Astrocyte (in vitro differentiated cells and primary cell): ENCODE data around the gene FSTL3. TPM values are rescaled to one million over a fixed set of nuclear protein-coding genes. Genes with fewer than 3 reads are reported as not detected.
A peak's percentile ranks its signal among the peaks of the same experiment; 100 is the strongest.

Experiments
- DNase-seq: peaks from one replicate; pipeline ENCODE4 v3.0.0-alpha.2; 2010; ENCODE audit warnings: low read depth
- FAIRE-seq: peaks from 2 replicates; lab custom pipeline; 2011; peaks lifted over from hg19 to GRCh38; lab: Jason Lieb, UNC
- H2AFZ ChIP-seq: 2 replicates; pipeline ENCODE4 v1.6.0; 2012; ENCODE audit warnings: low read depth, low read length, inconsistent platforms
- H3K27ac ChIP-seq: 2 replicates; pipeline ENCODE4 v1.5.1; 2011; ENCODE audit warnings: low read depth, low read length, inconsistent platforms
- H3K27me3 ChIP-seq: 2 replicates; pipeline ENCODE4 v1.6.0; 2011; ENCODE audit warnings: low read length, inconsistent platforms; ENCODE audit not compliant: insufficient read depth
- H3K36me3 ChIP-seq: 2 replicates; pipeline ENCODE4 v1.5.1; 2011; ENCODE audit warnings: low read length, inconsistent platforms; ENCODE audit not compliant: insufficient read depth
- H3K4me1 ChIP-seq: 2 replicates; pipeline ENCODE4 v1.5.1; 2011; ENCODE audit warnings: low read length, inconsistent platforms; ENCODE audit not compliant: insufficient read depth
- H3K4me2 ChIP-seq: 2 replicates; pipeline ENCODE4 v1.6.0; 2012; ENCODE audit warnings: low read length, inconsistent platforms
- H3K4me3 ChIP-seq: 2 replicates; pipeline ENCODE4 v1.5.1; 2011; ENCODE audit warnings: low read depth, mild to moderate bottlenecking, low read length, inconsistent platforms; ENCODE audit not compliant: insufficient read depth
- H3K79me2 ChIP-seq: 2 replicates; pipeline ENCODE4 v1.6.0; 2012; ENCODE audit warnings: mild to moderate bottlenecking, low read length, inconsistent platforms; ENCODE audit not compliant: insufficient read depth
- H3K9ac ChIP-seq: 2 replicates; pipeline ENCODE4 v1.6.0; 2012; ENCODE audit warnings: mild to moderate bottlenecking, low read length, inconsistent platforms
- H3K9me3 ChIP-seq: 2 replicates; pipeline ENCODE4 v1.5.1; 2012; ENCODE audit warnings: low read depth, mild to moderate bottlenecking, low read length, inconsistent platforms; ENCODE audit not compliant: insufficient read depth
- H4K20me1 ChIP-seq: 2 replicates; pipeline ENCODE4 v1.6.0; 2012; ENCODE audit warnings: low read length, inconsistent platforms; ENCODE audit not compliant: insufficient read depth
- H3K27ac Mint-ChIP-seq: one replicate; pipeline ENCODE4 v1.8.0; 2021; ENCODE audit warnings: mild to moderate bottlenecking, mixed read lengths; ENCODE audit not compliant: unreplicated experiment
- H3K27me3 Mint-ChIP-seq: one replicate; pipeline ENCODE4 v1.8.0; 2021; ENCODE audit warnings: low read depth, mixed read lengths; ENCODE audit not compliant: unreplicated experiment
- H3K36me3 Mint-ChIP-seq: one replicate; pipeline ENCODE4 v1.8.0; 2021; ENCODE audit warnings: low read depth, mixed read lengths; ENCODE audit not compliant: unreplicated experiment
- H3K4me1 Mint-ChIP-seq: one replicate; pipeline ENCODE4 v1.8.0; 2021; ENCODE audit warnings: low read depth, mixed read lengths; ENCODE audit not compliant: unreplicated experiment
- H3K4me3 Mint-ChIP-seq: one replicate; pipeline ENCODE4 v1.8.0; 2021; ENCODE audit warnings: mild to moderate bottlenecking, moderate library complexity, mixed read lengths; ENCODE audit not compliant: unreplicated experiment
- H3K9me3 Mint-ChIP-seq: one replicate; pipeline ENCODE4 v1.8.0; 2021; ENCODE audit warnings: mild to moderate bottlenecking, mixed read lengths; ENCODE audit not compliant: unreplicated experiment
- EZH2 ChIP-seq: IDR thresholded peaks from 2 replicates; pipeline ENCODE4 v1.6.1; 2012; ENCODE audit warnings: mild to moderate bottlenecking, low read length, inconsistent platforms; ENCODE audit not compliant: insufficient read depth
- total RNA-seq: library from RNA; stranded (reverse); gene quantifications from 2 replicates; pipeline ENCODE4 v1.2.1, GENCODE V29; 2021
- TF ChIP-seq, protein P1 (sequence below): IDR thresholded peaks from 2 replicates; pipeline ENCODE4 v1.5.1; 2011; ENCODE audit warnings: low read depth, mild to moderate bottlenecking, inconsistent platforms, low read length, moderate library complexity; ENCODE audit not compliant: insufficient read depth

Gene FSTL3
- total RNA-seq, 1 donor from 2014 or later, result 72.0 TPM

DNA sequence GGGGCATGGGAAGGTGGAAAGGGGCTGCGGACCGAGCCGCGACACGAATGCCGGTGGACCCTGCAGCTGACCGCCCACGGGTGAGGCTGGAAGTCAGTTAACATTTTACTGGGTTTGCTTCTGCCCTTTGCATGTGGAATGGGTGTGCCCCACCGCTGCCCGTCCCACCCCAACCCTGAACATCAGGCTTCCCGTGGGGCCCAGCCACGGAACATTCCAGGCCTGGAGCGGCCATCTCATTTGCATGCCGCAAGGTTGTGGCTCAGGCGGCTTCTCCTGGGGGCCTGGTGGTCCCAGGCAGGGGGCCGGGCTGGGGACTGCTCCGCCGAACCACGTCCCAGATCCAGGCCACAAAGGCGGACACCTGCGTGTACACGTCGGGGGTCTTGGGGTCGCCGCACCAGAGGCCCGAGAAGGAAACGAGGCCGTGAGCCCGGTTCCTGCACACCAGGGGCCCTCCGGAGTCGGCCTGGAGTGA lies 9.3 kb downstream of the FSTL3 start:
- no peak overlapping the region for H3K9ac ChIP-seq

DNA sequence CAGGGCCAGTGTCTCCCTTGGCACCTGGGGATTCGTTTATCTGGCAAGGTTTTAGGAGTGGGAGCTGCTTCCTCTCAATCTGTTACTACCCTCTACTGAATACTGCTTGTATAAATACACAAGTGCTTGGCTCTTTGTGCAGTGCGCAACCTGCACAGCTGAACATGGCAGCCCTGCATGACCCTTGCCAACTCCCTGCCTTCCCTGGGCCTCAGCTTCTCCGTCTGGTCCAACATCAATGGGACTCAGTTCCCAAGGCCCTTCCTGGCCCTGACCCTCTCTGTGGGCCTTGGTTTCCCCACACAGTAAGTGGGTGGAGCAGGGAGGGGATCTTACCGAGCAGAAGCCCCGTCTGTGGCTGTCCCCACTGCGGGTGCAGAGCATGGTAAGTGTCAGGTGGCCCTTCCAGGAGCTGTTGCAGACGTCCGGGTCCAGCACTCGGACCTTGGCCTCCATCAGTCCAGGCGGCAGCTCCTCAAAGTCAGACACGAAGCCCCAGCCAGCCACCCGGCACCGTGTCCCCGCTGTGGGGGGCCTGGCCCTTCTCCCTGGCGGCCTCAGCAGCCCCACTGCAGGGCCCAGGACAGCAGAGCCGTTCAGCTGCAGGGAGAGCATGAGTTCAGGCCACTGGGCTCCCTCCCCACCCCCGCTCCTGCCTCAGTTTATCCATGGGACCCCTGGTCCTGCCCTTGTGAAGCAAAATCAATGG lies 10.6 kb downstream of the FSTL3 start:
- no peaks in the 10 kb centered on the region for H3K36me3 Mint-ChIP-seq
- no peak overlapping the region for H3K4me2 ChIP-seq
- FAIRE-seq (no peak), DNase-seq (no peak)
- H3K9me3 Mint-ChIP-seq, result peaks cover 7% of the 10 kb centered on the region
- no peaks in the 10 kb centered on the region for H3K4me1 Mint-ChIP-seq
- H3K36me3 ChIP-seq, result no peaks in the 10 kb centered on the region
- H3K4me3 Mint-ChIP-seq, result no peak overlapping the region
- H3K79me2 ChIP-seq, result no peaks in the 10 kb centered on the region
- H3K27ac Mint-ChIP-seq, result no peak overlapping the region
- no peaks in the 10 kb centered on the region for H3K4me1 ChIP-seq
- H3K4me3 ChIP-seq, result no peak overlapping the region
- no peaks in the 10 kb centered on the region for H3K27me3 ChIP-seq
- H3K9me3 ChIP-seq, result no peaks in the 10 kb centered on the region
- H4K20me1 ChIP-seq, result peaks cover 3% of the 10 kb centered on the region
- no peak overlapping the region for H2AFZ ChIP-seq
- no peak overlapping the region for H3K9ac ChIP-seq
- TF ChIP-seq, protein P1, sequence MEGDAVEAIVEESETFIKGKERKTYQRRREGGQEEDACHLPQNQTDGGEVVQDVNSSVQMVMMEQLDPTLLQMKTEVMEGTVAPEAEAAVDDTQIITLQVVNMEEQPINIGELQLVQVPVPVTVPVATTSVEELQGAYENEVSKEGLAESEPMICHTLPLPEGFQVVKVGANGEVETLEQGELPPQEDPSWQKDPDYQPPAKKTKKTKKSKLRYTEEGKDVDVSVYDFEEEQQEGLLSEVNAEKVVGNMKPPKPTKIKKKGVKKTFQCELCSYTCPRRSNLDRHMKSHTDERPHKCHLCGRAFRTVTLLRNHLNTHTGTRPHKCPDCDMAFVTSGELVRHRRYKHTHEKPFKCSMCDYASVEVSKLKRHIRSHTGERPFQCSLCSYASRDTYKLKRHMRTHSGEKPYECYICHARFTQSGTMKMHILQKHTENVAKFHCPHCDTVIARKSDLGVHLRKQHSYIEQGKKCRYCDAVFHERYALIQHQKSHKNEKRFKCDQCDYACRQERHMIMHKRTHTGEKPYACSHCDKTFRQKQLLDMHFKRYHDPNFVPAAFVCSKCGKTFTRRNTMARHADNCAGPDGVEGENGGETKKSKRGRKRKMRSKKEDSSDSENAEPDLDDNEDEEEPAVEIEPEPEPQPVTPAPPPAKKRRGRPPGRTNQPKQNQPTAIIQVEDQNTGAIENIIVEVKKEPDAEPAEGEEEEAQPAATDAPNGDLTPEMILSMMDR, result no peak
- no peak for TF ChIP-seq EZH2
- peaks cover 16% of the 10 kb centered on the region for H3K27me3 Mint-ChIP-seq
- no peak overlapping the region for H3K27ac ChIP-seq

More for the DNA sequence above, 9.3 kb downstream of the FSTL3 start:
- DNase-seq (no peak), FAIRE-seq (no peak)
- H3K4me1 Mint-ChIP-seq, result no peaks in the 10 kb centered on the region
- TF ChIP-seq, protein P1, result no peak
- TF ChIP-seq EZH2, result no peak
- peaks cover 16% of the 10 kb centered on the region for H3K27me3 Mint-ChIP-seq
- H3K9me3 Mint-ChIP-seq, result peaks cover 4% of the 10 kb centered on the region
- no peak overlapping the region for H3K4me2 ChIP-seq
- no peaks in the 10 kb centered on the region for H3K27me3 ChIP-seq
- no peaks in the 10 kb centered on the region for H3K9me3 ChIP-seq
- H3K27ac Mint-ChIP-seq, result no peak overlapping the region
- no peaks in the 10 kb centered on the region for H3K79me2 ChIP-seq
- no peak overlapping the region for H3K4me3 ChIP-seq
- no peak overlapping the region for H3K4me3 Mint-ChIP-seq
- no peaks in the 10 kb centered on the region for H3K4me1 ChIP-seq
- H3K36me3 ChIP-seq, result no peaks in the 10 kb centered on the region
- no peaks in the 10 kb centered on the region for H3K36me3 Mint-ChIP-seq
- H2AFZ ChIP-seq, result no peak overlapping the region
- H4K20me1 ChIP-seq, result peaks cover 10% of the 10 kb centered on the region
- no peak overlapping the region for H3K27ac ChIP-seq

DNA sequence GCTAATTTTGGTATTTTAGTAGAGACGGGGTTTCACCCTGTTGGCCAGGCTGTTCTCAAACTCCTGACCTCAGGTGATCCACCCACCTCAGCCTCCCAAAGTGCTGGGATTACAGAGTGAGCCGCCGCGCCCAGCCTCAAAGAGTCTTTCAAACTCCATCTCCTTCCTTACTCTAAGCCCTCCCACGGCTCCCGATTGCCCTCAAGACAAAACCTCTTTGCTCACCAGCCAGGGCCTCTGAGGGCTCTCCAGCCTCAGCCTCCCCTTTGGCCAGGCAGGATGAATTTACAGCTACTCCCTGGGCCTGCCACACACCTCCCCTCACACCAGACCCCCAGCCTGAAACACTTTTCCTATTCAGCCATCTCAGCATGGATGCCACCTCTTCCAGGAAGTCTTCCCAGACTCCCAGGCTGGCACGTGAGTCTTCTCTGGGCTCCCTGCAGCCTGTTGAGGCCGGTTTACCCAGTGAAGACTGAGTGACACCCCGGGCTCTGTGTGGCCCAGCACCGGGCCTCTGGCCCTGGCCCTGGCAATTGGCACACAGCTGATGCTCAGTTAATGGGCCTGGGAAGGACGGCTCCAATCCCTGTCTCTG lies 11.5 kb downstream of the FSTL3 start:
- no peak overlapping the region for H2AFZ ChIP-seq
- no peak overlapping the region for H3K27ac ChIP-seq
- FAIRE-seq (no peak), DNase-seq (no peak)
- H3K27ac Mint-ChIP-seq, result peak overlapping the region; percentile 41
- no peaks in the 10 kb centered on the region for H3K4me1 ChIP-seq
- no peaks in the 10 kb centered on the region for H3K27me3 ChIP-seq
- H3K36me3 ChIP-seq, result no peaks in the 10 kb centered on the region
- H3K4me1 Mint-ChIP-seq, result no peaks in the 10 kb centered on the region
- H3K4me2 ChIP-seq, result no peak overlapping the region
- peaks cover 7% of the 10 kb centered on the region for H3K9me3 Mint-ChIP-seq
- peaks cover 16% of the 10 kb centered on the region for H3K27me3 Mint-ChIP-seq
- no peaks in the 10 kb centered on the region for H3K36me3 Mint-ChIP-seq
- H3K9ac ChIP-seq, result no peak overlapping the region
- no peaks in the 10 kb centered on the region for H3K9me3 ChIP-seq
- no peak overlapping the region for H3K4me3 ChIP-seq
- no peaks in the 10 kb centered on the region for H3K79me2 ChIP-seq
- H4K20me1 ChIP-seq, result no peaks in the 10 kb centered on the region
- TF ChIP-seq, protein P1, result no peak
- no peak for TF ChIP-seq EZH2
- H3K4me3 Mint-ChIP-seq, result no peak overlapping the region
